H9 (cell line): Measurements from ENCODE around the gene LIMA1. TPM values are rescaled to one million over a fixed set of nuclear protein-coding genes. Genes with fewer than 3 reads are reported as not detected.

Experiments
- DNase-seq: peaks from one replicate; pipeline ENCODE4 v3.0.0-alpha.2; 2017
- H2AFZ ChIP-seq: one replicate; pipeline ENCODE4 v1.6.1; 2013; ENCODE audit warnings: mild to moderate bottlenecking, low read length, control low read depth, moderate library complexity
- H2AK5ac ChIP-seq: 2 replicates; pipeline ENCODE4 v1.6.1; 2013; ENCODE audit warnings: low read length, control low read depth, mixed read lengths; ENCODE audit not compliant: insufficient read length
- H2BK120ac ChIP-seq: one replicate; pipeline ENCODE4 v1.6.1; 2013; ENCODE audit warnings: low read depth, mild to moderate bottlenecking, low read length, control low read depth, inconsistent platforms; ENCODE audit not compliant: poor library complexity, severe bottlenecking
- H2BK12ac ChIP-seq: 2 replicates; pipeline ENCODE4 v1.6.1; 2013; ENCODE audit warnings: low read length, control low read depth, mixed read lengths, low read depth; ENCODE audit not compliant: insufficient read length
- H2BK15ac ChIP-seq: 2 replicates; pipeline ENCODE4 v1.6.1; 2013; ENCODE audit warnings: low read depth, low read length, control low read depth
- H2BK20ac ChIP-seq: one replicate; pipeline ENCODE4 v1.6.1; 2013; ENCODE audit warnings: low read depth, mild to moderate bottlenecking, low read length, control low read depth, inconsistent platforms; ENCODE audit not compliant: poor library complexity, severe bottlenecking
- H2BK5ac ChIP-seq: 2 replicates; pipeline ENCODE4 v1.6.1; 2013; ENCODE audit warnings: low read length, control low read depth, mixed read lengths; ENCODE audit not compliant: insufficient read length
- H3K14ac ChIP-seq: 2 replicates; pipeline ENCODE4 v1.6.1; 2013; ENCODE audit warnings: low read length, control low read depth; ENCODE audit not compliant: insufficient read depth
- H3K18ac ChIP-seq: 2 replicates; pipeline ENCODE4 v1.6.1; 2013; ENCODE audit warnings: low read depth, mild to moderate bottlenecking, mixed read lengths, low read length, control low read depth; ENCODE audit not compliant: insufficient read length
- H3K23ac ChIP-seq: 2 replicates; pipeline ENCODE4 v1.6.1; 2013; ENCODE audit warnings: low read length, control low read depth, mixed read lengths, low read depth; ENCODE audit not compliant: insufficient read length
- H3K23me2 ChIP-seq: 2 replicates; pipeline ENCODE4 v1.6.1; 2013; ENCODE audit warnings: low read depth, mild to moderate bottlenecking, mixed read lengths, low read length, control low read depth; ENCODE audit not compliant: insufficient read length, poor library complexity, severe bottlenecking
- H3K27ac ChIP-seq: 2 replicates; pipeline ENCODE4 v1.5.1; 2013; ENCODE audit warnings: low read length, control low read depth, mixed read lengths, low read depth; ENCODE audit not compliant: insufficient read length
- H3K27me3 ChIP-seq: 2 replicates; pipeline ENCODE4 v1.6.1; 2013; ENCODE audit warnings: low read length, control low read depth, inconsistent platforms; ENCODE audit not compliant: insufficient read depth
- H3K4ac ChIP-seq: 2 replicates; pipeline ENCODE4 v1.6.1; 2013; ENCODE audit warnings: low read depth, mild to moderate bottlenecking, control low read depth, inconsistent platforms, low read length, moderate library complexity
- H3K4me1 ChIP-seq: 2 replicates; pipeline ENCODE4 v1.6.1; 2013; ENCODE audit warnings: low read length, control low read depth, inconsistent platforms; ENCODE audit not compliant: insufficient read depth
- H3K4me2 ChIP-seq: 2 replicates; pipeline ENCODE4 v1.6.1; 2013; ENCODE audit warnings: low read length, control low read depth, mixed read lengths; ENCODE audit not compliant: insufficient read length, insufficient read depth
- H3K56ac ChIP-seq: 2 replicates; pipeline ENCODE4 v1.6.1; 2013; ENCODE audit warnings: low read depth, mild to moderate bottlenecking, mixed read lengths, low read length, control low read depth; ENCODE audit not compliant: insufficient read length
- H3K79me1 ChIP-seq: 2 replicates; pipeline ENCODE4 v1.6.1; 2013; ENCODE audit warnings: low read depth, mild to moderate bottlenecking, moderate library complexity, low read length, control low read depth, inconsistent platforms; ENCODE audit not compliant: insufficient read depth, poor library complexity, severe bottlenecking
- H3K79me2 ChIP-seq: 2 replicates; pipeline ENCODE4 v1.6.1; 2013; ENCODE audit warnings: low read length, control low read depth, inconsistent platforms; ENCODE audit not compliant: insufficient read depth
- H3K9ac ChIP-seq: 2 replicates; pipeline ENCODE4 v1.6.1; 2013; ENCODE audit warnings: low read length, control low read depth, mixed read lengths; ENCODE audit not compliant: insufficient read length; ENCODE audit errors: extremely low read depth
- H3K9me3 ChIP-seq: one replicate; pipeline ENCODE4 v1.6.1; 2013; ENCODE audit warnings: low read depth, low read length, inconsistent platforms; ENCODE audit not compliant: control insufficient read depth
- H3T11ph ChIP-seq: one replicate; pipeline ENCODE4 v1.6.1; 2013; ENCODE audit warnings: mild to moderate bottlenecking, low read length, control low read depth, inconsistent platforms
- H4K20me1 ChIP-seq: one replicate; pipeline ENCODE4 v1.6.1; 2013; ENCODE audit not compliant: control insufficient read depth, insufficient read length, insufficient read depth
- H4K5ac ChIP-seq: 2 replicates; pipeline ENCODE4 v1.6.1; 2013; ENCODE audit warnings: low read depth, mild to moderate bottlenecking, mixed read lengths, low read length, control low read depth; ENCODE audit not compliant: insufficient read length
- H4K8ac ChIP-seq: replicated peaks from 2 replicates; pipeline ENCODE4 v1.6.1; 2013; ENCODE audit warnings: low read length, control low read depth, mixed read lengths, low read depth; ENCODE audit not compliant: insufficient read length
- H4K91ac ChIP-seq: 2 replicates; pipeline ENCODE4 v1.6.1; 2013; ENCODE audit warnings: low read depth, mild to moderate bottlenecking, moderate library complexity, mixed read lengths, low read length, control low read depth; ENCODE audit not compliant: insufficient read length
- H3K27ac Mint-ChIP-seq, 3 experiments: 2 replicates in 2 of 3; 3 replicates in 1 of 3; pipeline ENCODE4 v1.8.0; 2020 to 2021; ENCODE audit warnings: mixed read lengths in 3 of 3, mild to moderate bottlenecking in 1 of 3, moderate library complexity in 1 of 3
- H3K27me3 Mint-ChIP-seq: 2 replicates; pipeline ENCODE4 v1.8.0; 2021; ENCODE audit warnings: low read depth, mild to moderate bottlenecking, moderate library complexity, mixed read lengths
- H3K36me3 Mint-ChIP-seq, 3 experiments: 2 replicates in 2 of 3; 3 replicates in 1 of 3; pipeline ENCODE4 v1.8.0; 2020 to 2021; ENCODE audit warnings: low read depth in 3 of 3, mixed read lengths in 3 of 3; ENCODE audit not compliant: insufficient read depth in 1 of 3
- H3K4me1 Mint-ChIP-seq, 2 experiments: 2 replicates each; pipeline ENCODE4 v1.8.0; 2020; ENCODE audit warnings: mixed read lengths in 2 of 2
- H3K4me3 Mint-ChIP-seq, 2 experiments: 2 replicates in 1 of 2; 3 replicates in 1 of 2; pipeline ENCODE4 v1.8.0; 2020 to 2021; ENCODE audit warnings: mild to moderate bottlenecking in 2 of 2, mixed read lengths in 2 of 2, moderate library complexity in 1 of 2
- H3K9me3 Mint-ChIP-seq, 2 experiments: 2 replicates in 1 of 2; 3 replicates in 1 of 2; pipeline ENCODE4 v1.8.0; 2020; ENCODE audit warnings: mild to moderate bottlenecking in 2 of 2, mixed read lengths in 2 of 2, moderate library complexity in 1 of 2
- WGBS: extraction: QIAGEN DNeasy Blood & Tissue Kit; methylation state at CpG from one replicate; pipeline ENCODE4 v1.1.7; 2013; ENCODE audit warnings: missing lambda C conversion rate, low lambda C conversion rate, mixed read lengths; ENCODE audit not compliant: insufficient read length; ENCODE audit errors: extremely low coverage; 5-methylcytosine and 5-hydroxymethylcytosine counted together
- total RNA-seq: library from RNA; stranded (reverse); gene quantifications from 2 replicates; pipeline ENCODE4 v1.2.1, GENCODE V29; 2021
- TF ChIP-seq, protein P1 (sequence below): fragments of 200-600 bp; sonication (generic); conservative IDR thresholded peaks from 3 replicates; pipeline ENCODE4 v1.8.0; 2021; ENCODE audit warnings: antibody characterized with exemption, mild to moderate bottlenecking

Gene LIMA1
- total RNA-seq, 1 experiment from 2014 or later, result 40.8 TPM

GRCh38 chr12:50242751-50243191, 40.5 kb downstream of the LIMA1 start:
- H3K4ac ChIP-seq, result no peak overlapping the region
- DNase-seq, result no peak
- H2BK12ac ChIP-seq, result no peak overlapping the region
- no CpG with 5 or more reads among the region's 1 CpG for WGBS
- no peak overlapping the region for H2BK5ac ChIP-seq
- H3K9me3 ChIP-seq, result no peaks in the 10 kb centered on the region
- no peak overlapping the region for H4K5ac ChIP-seq
- TF ChIP-seq, protein P1, sequence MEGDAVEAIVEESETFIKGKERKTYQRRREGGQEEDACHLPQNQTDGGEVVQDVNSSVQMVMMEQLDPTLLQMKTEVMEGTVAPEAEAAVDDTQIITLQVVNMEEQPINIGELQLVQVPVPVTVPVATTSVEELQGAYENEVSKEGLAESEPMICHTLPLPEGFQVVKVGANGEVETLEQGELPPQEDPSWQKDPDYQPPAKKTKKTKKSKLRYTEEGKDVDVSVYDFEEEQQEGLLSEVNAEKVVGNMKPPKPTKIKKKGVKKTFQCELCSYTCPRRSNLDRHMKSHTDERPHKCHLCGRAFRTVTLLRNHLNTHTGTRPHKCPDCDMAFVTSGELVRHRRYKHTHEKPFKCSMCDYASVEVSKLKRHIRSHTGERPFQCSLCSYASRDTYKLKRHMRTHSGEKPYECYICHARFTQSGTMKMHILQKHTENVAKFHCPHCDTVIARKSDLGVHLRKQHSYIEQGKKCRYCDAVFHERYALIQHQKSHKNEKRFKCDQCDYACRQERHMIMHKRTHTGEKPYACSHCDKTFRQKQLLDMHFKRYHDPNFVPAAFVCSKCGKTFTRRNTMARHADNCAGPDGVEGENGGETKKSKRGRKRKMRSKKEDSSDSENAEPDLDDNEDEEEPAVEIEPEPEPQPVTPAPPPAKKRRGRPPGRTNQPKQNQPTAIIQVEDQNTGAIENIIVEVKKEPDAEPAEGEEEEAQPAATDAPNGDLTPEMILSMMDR, result no peak
- H2BK15ac ChIP-seq, result no peak overlapping the region
- no peaks in the 10 kb centered on the region for H3K79me1 ChIP-seq
- no peak overlapping the region for H3K14ac ChIP-seq
- H3K4me1 Mint-ChIP-seq, result peaks cover 8 to 15% of the 10 kb centered on the region in 2 experiments
- no peak overlapping the region for H3K4me3 Mint-ChIP-seq
- H3K4me2 ChIP-seq, result no peak overlapping the region
- H3K56ac ChIP-seq, result no peak overlapping the region
- H3K79me2 ChIP-seq, result no peaks in the 10 kb centered on the region
- H3K27me3 Mint-ChIP-seq, result no peaks in the 10 kb centered on the region; the same call in 1 of the 2 replicates
- no peak overlapping the region for H3K18ac ChIP-seq
- H3K27me3 ChIP-seq, result no peaks in the 10 kb centered on the region
- H2AFZ ChIP-seq, result no peak overlapping the region
- H3K23me2 ChIP-seq, result no peaks in the 10 kb centered on the region
- H4K20me1 ChIP-seq, result no peaks in the 10 kb centered on the region
- H3K23ac ChIP-seq, result no peak overlapping the region
- H2AK5ac ChIP-seq, result no peak overlapping the region
- H3T11ph ChIP-seq, result no peak overlapping the region
- no peak overlapping the region for H2BK20ac ChIP-seq
- no peak overlapping the region for H4K91ac ChIP-seq
- 0 out of 7 replicates have a peak overlapping the region, but pooled peaks of 1 of the 3 experiments have one; percentile 14 for H3K27ac Mint-ChIP-seq
- no peak overlapping the region for H4K8ac ChIP-seq
- no peak overlapping the region for H2BK120ac ChIP-seq
- H3K9ac ChIP-seq, result no peak overlapping the region
- no peaks in the 10 kb centered on the region for H3K9me3 Mint-ChIP-seq
- H3K27ac ChIP-seq, result no peak overlapping the region
- H3K36me3 Mint-ChIP-seq, result no peaks in the 10 kb centered on the region; a peak in 1 of 7 replicates
- H3K4me1 ChIP-seq, result no peaks in the 10 kb centered on the region; the same call in 1 of the 2 replicates
